GF-D8 (cell line): ENCODE results near the gene TBCA.

Source experiments
- DNase-seq: peaks from one replicate; lab custom pipeline; 2025; lab: John Stamatoyannopoulos, UW

Gene TBCA, protein sequence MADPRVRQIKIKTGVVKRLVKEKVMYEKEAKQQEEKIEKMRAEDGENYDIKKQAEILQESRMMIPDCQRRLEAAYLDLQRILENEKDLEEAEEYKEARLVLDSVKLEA

DNA sequence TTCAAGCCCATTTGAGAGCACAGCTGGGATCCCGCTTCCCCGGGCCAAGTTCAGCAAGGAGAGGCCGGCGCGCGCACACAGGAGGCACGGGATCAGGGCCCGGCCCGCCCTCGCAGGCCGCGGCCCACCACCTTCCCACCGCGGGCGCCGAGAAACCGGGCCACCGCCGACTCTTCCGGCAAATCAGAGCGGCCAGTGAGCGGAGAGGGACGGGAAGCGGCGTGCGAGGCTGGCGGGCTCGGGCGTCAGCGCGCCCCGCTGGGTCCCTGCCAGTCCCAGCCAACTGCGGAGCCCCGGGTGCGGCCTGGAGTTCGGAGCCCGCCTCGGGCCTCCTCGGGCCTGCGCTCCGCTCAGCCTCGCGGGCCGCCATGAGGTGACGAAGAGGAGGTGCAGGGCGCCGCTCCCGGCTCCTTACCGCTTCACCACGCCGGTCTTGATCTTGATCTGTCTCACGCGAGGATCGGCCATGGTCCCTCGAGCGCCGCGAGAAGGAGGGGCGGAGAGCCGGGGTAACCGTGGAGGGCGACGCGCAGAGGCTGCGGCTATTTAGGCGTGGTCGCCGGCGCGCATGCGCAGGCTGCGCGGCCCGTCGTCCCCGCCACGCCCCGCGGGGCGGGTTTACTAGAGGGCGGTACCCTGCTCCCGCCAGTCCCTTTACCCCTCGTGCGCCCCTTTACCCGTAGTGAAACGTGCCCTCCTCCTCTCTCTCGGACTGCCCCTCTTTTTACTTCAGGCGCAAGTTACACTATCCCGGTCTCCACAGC, at the start of gene TBCA:
TSS of gene TBCA (minus strand) at position 550 of the 764 bp plus-strand sequence. CDS start at position 468, 82 bp downstream.
- DNase-seq, result peak; percentile 63

DNA sequence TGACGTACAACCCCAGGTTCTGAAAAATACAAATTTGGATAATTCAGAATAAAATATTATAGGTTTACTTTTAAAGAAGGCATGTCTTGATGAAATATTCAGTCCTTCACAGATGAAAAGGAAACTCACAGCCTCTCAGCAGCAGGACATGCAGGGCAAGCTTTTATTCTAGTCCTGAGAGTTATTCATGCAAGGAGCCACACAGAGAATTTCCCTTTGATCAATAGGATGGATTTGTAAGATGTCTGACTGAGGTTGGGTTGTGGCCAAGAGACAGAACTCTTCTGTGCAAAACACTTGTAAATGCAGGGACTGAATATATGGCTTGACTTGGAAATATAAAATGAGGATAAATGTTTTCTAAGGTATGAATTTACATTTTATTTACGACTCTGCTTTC, 48.8 kb upstream of the TBCA start:
- no peak for DNase-seq

DNA sequence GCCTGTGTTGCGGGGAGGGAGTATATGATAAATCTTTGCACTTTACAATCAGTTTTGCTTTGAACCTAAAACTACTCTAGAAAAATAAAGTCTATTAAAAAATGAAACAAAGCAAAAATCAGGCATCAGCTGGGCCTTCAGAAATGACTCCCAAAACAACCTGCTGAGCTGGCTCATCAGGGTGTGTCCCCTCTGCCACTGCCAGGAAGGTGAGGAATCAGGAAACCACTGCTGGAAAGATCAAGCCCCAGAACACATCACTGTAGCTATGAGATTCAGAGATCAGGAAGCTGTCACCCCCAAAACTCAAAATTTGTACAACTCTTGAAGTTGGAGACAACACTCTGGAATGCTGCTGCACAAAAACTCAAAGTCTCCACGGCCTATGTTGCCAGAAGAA, 40.5 kb upstream of the TBCA start:
- DNase-seq, result no peak

DNA sequence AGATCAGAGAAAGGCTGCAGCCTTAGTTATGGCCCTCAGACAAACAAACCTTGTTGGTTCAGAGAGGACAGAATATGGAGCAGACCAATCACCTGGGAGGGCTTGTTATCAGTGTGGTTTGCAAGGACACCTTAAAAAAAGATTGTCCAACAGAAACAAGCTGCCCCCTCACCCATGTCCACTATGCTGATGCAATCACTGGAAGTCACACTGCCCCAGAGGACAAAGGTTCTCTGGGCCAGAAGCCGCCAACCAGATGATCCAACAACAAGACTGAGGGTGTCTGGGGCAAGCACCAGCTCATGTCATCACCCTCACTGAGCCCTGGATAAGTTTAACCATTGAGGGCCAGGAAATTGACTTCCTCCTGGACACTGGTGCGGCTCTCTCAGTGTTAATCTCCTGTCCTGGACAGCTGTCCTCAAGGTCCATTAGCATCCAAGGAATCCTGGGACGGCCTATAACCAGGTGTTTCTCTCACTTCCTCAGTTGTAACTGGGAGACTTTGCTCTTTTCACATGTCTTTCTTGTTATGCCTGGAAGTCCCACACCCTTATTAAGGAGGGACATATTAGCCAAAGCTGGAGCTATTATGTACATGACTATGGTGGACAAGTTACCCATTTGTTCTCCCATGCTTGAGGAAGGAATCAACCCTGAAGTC, 36.9 kb upstream of the TBCA start:
- no peak for DNase-seq

DNA sequence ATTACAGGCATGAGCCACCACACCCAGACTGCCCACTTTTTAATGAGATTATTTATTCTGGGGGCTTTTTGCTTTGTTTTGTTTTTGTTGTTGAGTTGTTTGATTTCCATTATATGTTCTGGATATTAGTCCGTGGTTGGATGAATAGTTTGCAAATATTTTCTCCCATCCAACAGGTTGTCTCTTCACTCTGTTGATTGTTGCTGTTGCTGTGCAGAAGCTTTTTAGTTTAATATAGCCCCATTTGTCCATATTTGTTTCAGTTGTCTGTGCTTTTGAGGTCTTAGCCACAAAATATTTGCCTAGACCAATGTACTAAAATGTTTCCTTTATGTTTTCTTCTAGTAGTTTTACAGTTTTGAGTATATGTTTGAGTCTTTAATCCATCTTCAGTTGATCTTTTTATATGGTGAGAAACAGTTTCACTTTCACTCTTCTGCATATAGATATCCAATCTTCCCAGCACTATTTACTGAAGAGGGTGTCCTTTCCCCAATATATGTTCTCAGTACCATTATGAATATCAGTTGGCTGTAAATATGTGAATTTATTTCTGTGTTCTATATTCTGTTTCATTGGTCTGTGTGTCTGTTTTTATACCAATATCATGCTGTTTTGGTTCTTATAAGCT, 30.2 kb upstream of the TBCA start:
- DNase-seq, result no peak

DNA sequence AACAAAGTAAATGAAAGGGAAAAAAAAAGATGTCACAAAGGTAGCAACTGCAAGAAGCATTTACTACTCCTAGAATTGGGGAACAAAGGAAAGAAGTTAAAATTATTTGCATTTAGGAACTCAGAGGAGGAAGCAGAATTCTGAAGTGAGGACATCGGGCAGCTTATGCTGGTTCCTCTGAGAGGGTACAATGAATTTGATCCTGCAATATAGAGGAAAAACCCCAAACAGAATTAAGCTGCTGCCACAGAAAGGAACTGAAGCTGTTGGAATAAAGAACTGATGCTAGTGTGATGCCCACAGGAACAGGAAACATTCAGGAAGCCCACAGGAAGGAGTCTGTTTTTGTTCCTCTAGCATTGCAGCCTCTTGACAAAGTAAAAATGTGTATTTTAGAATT, 22.3 kb upstream of the TBCA start:
- DNase-seq, result no peak

DNA sequence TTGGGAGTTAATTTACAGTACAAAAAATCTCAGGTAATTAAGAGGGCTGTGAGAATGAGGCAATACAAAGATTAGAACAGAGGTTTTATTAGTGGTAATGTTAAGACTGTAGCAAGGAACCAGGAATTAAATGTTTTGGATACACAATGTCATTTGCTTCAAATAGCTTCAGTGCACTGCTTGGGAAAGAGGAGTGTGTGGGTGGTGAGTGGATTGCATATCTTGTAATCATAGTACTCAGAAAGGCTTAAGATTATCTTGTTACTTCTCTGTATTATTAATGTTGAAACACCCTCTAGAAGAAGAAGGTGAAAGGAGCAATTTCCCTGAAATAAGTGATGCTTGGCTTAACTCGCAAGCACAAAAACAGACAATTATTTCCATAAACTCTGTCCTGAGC, 21.0 kb upstream of the TBCA start:
- DNase-seq, result no peak

DNA sequence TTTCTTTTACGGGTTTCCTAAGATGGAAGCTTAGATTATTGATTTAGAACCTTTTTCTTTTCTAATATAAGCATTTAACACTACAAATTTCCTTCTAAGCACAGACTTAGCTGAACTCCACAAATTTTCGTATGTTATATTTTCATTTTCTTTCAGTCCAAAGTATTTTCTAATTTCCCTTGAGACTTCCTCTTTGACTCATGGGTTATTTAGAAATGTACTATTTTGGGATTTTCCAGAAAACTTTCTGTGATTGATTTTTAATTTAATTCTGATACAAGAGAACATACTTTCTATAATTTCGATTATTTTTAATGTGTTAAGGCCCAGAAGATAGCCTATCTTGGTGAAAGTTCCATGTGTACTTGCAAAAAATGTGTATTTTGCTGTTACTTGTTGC, 19.7 kb upstream of the TBCA start:
- DNase-seq, result no peak

DNA sequence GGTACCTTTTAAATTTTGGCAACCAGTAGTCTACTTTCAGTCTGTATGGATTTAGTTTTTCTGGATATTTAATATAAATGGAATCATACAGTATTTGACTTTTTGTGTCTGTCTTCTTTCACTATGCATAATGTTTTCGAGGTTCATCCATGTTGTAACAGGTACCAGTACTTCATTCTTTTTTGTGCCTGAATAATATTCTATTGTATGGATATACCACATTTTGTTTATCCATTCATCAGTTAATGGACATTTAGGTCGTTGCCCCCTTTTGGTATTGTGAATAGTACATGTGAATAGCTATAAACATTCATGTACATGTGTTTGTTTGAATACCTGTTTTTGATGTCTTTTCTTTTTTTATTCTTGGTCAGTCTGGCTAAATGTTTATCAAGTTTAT, 19.1 kb upstream of the TBCA start:
- no peak for DNase-seq

DNA sequence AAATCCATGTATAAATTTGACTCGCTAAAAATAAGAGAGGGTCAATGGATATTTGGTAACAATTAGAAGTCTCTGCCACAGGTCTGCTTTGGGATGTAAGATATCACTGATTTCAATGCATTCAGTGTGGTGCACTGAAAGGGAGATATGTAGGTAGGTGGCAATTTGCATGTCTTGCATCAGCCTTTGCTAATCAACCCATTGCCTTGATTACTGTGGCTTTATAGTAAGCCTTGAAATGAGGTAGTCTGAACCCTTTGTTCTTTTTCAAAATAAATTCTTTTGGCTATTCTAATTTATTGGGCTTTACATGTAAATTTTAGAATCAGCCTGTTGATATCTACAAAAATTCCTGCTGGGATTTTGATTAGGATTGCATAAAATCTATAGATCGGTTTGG, 15.8 kb upstream of the TBCA start:
- DNase-seq, result no peak

DNA sequence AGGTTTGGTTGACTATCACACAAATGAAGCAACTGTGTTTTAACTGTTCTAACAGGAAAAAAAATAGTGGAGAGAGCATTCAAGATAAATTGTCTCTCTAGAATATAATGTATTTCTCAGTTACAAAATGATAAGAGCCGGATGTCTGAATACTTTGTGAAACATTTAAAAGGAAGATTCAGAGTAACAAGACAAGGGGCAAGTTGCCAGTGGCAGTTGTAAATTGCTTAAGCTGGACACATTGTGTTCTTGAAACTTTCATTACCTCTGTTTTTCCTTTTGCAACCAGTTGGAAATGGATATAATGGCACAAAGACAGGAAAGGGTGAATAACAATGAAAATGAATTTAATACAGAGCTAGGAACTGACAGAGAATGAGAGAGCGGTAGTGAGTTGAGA, 15.2 kb upstream of the TBCA start:
- DNase-seq, result no peak

DNA sequence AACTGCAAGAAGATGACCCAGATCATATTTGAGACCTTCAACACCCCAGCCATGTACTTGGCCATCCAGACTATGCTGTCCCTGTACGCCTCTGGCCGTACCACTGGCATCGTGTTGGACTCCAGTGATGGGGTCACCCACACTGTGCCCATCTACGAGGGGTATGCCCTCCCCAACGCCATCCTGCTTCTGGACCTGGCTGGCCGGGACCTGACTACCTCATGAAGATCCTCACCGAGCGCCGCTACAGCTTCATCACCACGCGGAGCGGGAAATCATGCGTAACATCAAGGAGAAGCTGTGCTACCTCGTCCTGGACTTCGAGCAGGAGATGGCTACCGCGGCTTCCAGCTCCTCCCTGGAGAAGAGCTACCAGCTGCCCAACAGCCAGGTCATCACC, 9.1 kb upstream of the TBCA start:
- no peak for DNase-seq

DNA sequence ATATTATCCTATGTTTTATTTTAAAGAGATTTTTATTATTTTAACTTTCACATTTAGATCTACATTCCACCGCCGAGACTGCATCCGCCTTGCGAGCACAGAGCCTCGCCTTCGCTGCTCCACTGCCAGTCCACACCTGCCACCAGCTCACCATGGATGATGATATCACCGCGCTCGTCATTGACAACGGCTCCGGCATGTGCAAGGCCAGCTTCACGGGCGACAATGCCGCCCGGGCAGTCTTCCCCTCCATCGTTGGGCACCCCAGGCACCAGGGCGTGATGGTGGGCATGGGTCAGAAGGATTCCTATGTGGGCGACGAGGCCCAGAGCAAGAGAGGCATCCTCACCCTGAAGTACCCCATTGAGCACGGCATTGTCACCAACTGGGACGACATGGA, 8.6 kb upstream of the TBCA start:
- no peak for DNase-seq

DNA sequence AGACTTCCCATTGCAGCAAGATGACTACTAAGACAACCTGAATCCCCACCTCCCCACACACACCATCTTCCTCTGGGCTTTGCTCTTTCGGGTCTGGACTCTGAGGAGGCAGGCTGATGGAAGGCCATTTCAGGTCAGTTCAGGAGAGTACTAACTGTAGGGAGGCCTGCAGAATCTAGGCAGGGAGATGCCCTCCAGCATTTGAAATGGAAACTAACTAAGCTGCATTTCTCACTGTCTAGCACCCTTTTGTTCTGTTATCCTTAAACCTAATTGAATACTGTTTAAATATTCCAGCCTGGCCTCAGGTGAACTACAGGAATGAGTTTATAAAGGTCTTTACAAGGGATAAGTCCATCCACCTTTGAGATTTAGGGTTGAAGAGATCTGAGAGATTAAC, 4.9 kb upstream of the TBCA start:
- DNase-seq, result no peak

DNA sequence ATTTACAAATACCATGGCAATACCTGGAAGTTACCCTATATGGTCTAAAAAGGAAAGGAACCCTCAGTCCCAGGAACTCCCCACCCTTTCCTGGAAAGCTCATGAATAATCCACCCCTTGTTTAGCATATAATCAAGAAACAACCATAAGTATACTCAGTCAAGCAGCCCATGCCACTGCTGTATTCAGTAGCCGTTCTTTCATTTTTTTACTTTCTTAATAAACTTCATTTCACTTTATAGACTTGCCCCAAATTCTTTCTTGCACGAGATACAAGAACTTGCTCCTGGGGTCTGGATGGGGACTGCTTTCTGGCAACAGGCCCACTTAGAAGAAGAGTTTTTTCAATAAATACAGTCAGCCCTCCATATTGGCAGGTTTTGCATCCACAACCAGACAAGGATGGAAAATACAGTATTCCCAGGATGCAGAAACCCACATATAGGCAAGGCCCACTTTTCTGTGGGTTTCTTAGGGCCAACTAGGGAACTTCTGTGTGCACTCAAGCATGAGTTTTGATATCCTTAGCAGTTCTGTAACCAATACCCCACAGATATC, 2.8 kb upstream of the TBCA start:
- DNase-seq, result no peak

DNA sequence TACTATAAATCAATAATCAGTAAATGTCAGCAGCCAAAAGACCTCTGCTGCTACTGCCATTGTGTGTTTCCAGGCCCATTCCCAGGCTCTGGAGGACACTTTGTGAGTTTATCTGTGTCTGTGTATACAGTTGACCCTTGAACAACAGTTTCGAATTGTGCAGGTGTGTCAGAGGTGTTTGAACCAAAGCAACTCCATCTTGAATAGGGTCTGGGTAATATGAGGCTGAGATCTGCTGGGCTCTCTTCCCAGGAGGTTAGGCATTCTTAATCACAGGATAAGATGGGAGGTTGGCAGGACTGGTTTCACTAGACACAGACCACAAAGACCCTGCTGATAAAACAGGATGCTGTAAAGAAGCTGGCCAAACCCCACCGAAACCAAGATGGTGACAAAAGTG, 2.3 kb upstream of the TBCA start:
- no peak for DNase-seq

DNA sequence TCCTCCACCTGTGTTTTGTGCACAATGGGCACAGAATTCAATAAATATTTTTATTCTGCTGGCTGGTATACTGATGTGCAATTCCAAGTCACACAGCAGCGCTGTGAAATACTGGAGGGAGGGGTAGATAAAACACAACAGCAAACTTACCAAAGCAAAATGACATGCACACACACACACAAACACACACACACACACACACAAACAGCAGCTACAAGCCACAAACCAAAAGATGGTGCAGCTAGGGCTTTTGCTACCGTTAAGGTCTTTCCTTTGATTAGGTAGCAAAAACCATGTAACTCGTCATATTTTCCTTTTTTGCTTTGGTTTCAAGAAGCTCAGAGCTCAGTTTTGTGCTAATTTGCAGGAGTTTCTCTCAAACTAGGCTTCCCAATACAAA, 1.8 kb upstream of the TBCA start:
- no peak for DNase-seq

DNA sequence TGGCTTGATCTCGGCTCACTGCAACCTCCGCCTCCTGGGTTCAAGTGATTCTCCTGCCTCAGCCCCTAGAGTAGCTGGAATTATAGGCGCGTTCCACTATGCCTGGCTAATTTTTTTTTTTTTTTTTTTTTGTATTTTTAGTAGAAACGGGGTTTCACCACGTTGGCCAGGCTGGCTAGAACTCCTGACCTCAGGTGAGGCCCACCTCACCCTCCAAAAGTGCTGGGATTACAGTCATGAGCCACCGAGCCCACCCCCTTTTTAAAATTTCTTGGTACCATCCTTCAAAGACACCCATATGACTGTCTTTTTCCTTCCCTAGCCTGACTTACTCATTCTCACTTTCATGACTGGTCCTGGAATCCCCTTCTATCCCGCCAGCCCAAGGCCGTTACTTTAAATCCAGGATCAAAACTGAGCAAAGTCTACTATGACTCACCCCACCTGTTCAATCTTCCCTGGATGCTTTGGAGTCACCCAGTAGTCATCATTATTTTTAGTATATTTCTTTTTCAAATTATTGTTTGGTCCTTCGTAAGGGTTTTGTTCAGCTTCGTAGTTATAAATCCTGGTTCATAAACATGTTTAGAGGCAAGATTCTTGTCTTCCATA, 1.2 kb upstream of the TBCA start:
- DNase-seq, result no peak

DNA sequence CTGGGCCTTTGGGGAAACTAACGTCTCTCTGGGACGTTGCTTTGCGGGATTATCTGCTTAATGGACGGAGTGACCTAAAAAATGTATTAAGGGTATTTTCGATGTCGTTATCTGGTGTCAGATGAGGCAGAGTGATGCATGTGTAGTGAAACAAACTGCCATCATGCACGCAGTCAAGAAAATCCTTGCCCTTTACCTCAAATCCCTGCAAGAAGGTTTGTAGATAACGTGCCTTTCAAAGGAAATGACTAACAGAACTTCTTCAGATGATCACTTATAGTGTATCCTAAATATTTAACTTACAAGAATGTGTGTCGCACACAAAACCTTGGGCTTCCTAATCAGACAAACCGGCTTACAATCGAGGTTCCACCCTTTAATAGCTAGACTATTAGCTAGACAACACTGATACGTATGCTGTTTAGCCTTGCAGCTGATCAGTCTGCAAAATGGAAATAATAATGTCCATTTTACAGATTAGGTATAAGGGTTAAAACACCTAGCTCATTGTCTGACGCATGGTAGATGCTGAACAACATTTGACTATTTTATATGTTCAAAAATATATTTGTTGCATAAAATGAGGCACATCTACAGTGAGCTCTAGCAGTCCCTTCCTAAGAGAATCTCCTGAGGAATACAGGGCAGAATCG, 541 bp upstream of the TBCA start:
- DNase-seq, result no peak

DNA sequence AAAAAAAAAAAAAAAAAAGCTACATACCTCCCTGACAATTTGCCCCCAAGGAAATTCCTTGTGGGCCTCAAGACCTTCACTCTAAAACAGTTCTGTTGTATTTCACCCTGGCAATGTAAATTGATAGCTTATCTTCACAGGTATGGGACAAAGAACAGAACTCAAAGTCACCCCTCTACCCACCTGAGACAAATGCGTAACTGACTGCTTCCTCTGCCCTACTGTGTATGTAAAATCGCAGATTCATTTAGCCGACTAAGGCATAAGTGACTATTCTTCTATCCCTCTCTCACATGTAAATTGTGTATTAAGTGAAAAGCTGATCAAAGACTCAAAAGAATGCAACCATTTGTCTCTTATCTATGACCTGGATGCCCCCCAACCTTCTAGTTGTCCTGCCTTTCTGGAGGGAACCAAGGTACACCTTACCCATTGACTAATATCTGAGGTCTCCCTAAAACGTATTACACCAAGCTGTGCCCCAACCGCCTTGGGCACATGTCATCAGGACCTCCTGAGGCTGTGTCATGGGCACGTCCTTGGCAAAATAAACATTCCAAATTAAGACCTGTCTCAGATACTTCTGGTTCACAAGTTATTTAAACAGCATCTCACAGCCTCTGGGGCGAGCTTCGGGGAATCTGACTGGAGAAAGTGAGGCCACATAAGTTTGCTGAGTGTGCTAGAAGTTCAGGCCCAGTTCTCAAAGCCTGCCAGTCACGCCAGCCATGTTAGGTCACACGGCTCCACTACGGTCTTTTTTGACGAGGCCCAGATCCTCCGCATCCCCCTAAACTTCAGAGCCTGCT, 954 bp downstream of the TBCA start:
- no peak for DNase-seq

DNA sequence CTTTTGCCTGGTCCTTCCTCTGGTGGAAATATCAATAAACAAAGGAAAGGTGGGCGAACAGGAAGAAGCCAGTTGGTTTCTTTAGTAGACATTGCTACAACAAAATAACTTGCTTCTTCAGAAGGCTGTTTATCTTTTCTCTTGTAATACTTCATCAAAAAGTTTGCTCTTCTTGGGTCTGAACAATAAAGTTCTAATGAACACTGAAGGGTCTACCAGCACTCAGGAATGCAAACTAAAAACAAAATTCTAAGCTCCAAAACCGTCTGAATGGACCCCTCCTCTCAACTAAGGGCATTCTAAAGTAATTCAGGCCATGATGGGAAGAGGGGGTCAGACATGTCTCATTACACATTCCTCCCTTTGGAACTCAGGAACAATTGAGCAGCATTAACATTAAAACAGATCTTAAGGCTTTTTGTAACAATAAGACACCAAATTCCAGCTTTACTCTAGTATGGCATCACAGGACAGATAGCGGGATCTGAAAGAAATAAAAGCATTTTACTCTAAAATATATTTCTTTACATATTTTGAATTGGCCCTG, 2.3 kb downstream of the TBCA start:
- DNase-seq, result no peak
